CD4-positive, alpha-beta T cell treated with Interleukin-10 for 1 hour (primary cell): ENCODE data around the gene RPRD1B.
A peak's percentile ranks its signal among the peaks of the same experiment; 100 is the strongest.

Source experiments
- DNase-seq: peaks from one replicate; pipeline ENCODE4 v3.0.0-alpha.2; 2020

Gene RPRD1B

GRCh38 chr20:38043512-38044300, 10.2 kb downstream of the RPRD1B start:
- no peak for DNase-seq

- DNase-seq = no peak
Observed at GRCh38 chr20:38044685-38045084, 11.1 kb downstream of the RPRD1B start.

DNA sequence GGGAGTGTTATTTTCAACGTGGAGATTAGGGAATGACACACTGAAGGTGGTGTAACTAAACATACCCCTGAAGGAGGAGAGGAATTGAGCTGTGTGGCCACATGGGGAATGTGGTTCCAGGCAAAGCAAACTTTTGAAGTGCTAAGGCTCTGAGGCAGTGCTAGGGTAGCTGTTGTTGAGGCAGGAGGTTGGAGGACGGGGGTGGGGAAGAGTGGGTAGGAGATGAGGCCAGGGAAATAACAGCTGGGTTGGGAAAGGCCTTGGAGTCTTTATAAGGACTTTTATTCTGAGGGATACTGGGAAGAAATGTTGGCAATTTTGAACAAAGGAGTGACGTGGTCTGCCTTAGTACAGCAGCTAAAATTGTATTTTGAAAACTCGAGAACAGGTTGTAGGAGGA, 13.0 kb downstream of the RPRD1B start:
- no peak for DNase-seq

- no peak for DNase-seq
Observed at GRCh38 chr20:38049800-38050199, 16.3 kb downstream of the RPRD1B start.

DNA sequence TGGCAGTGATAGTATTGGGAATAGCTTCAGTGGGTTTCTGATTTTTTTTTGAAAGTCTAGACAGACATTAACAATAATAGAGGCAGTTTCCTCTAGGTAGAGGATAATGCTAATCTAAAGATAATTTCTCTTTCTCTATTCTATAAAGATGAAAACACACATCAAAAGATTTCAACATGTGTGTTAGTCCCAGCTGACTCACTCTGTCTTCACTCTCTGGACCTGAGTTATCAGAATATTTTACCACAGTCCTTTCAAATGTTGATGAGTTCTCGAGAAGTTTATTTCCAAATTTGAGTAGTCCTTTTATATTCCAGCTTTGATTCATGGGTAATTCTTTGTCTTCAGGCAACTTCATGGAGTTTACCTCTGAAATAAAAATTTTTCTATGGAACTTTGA, 17.1 kb downstream of the RPRD1B start:
- no peak for DNase-seq

GRCh38 chr20:38052870-38053269, 19.3 kb downstream of the RPRD1B start:
- no peak for DNase-seq

DNA sequence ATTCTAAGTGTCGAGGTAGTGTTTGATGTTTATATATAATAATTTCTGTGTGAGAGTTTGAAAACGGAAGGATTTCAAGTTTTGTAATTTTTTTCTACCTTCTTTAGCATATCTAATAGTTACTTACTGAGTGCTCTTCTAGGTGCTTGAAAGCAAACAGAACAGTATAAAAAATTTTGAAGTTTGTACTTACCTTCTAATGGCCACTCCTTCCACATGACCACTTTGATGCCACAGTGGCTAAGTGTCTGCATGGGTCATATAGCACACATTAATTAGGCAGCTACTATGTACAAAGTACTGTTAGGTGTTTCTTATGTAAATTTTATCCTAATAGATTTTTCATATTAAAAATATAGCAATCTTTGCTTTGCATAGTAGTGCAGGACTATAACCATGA, 21.1 kb downstream of the RPRD1B start:
- DNase-seq = no peak

- DNase-seq = no peak
Observed at GRCh38 chr20:38055294-38055693, 21.7 kb downstream of the RPRD1B start.

DNA sequence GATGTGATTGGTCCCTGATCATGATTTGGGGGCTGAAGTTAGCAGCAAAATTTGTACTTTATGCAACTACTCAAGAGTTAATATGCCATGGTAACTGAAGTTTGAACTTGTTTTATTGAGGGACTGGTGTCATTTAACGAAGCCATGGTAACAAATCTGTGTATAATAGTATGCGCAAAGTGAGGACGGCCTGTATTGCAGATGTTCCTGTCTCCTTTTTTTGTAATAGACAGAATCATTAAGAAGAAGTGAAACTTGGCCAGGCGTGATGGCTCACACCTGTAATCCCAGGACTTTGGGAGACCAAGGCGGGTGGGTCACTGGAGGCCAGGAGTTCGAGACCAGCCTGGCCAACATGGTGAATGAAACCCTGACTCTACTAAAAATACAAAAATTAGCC, 22.3 kb downstream of the RPRD1B start:
- DNase-seq = no peak

DNA sequence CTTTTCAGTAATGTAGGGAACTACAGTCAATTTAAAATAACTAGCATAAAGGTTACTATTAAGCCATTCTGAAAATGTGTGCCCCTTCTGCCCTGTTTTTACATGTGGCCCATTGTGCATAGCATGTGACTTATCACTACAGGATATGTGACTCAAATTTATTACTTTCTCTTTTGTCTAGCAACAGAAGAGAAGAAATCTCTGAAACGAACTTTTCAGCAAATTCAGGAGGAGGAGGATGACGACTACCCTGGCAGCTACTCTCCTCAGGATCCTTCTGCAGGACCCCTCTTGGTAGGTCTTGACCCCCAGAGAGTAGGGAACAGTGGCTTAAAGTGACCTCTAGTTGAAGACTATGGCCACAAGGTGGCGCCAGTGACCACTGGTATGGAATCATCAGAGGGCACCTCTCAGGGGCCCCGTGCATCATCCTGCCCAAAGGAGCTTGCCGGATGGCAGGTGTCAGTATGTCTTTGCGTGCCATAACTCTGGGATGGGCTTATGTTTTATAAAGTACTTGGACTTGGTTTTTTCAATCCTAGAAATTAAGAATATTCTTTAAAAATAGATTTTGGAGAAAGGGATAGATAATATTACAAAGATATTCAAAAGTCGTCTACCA, 23.9 kb downstream of the RPRD1B start:
- peak; percentile 78 for DNase-seq

DNA sequence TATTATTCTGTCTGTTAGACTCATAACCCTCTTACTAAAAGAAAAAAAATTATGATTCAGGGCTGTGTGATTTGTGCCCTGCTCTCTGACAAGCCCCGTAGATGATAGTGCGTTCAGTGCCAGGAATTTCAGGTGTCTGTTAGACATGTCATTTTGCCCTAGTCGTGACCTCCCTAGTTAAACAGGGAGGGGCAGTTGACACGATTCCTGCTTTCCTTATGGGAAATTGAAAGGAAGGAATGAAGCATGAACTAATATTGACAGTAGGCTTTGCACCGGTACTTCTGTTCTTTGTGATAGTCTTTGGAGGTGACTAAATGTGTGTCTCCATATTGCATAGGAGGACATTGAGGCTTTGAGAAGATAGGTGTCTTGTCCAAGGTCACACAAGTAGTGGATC, 26.3 kb downstream of the RPRD1B start:
- DNase-seq = no peak

DNA sequence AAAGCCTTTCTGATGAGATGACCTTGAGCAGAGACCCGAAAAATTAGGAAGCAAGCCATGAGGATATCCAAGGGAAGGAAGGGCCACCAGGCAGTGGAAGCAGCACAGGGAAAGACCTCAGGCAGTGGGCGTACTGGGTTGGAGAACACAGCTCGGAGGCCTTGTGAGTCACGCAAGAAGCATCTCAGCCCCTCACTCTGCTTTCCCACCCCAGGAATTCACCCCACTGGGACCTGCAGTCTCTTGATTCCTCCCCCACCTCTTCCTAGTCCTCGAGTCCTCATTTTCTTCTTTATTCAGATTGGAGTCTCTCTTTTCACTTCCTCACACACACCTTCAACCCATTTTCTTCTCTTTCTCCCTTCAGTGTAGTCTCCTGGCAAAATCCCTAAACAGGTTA, 27.0 kb downstream of the RPRD1B start:
- no peak for DNase-seq

- DNase-seq = no peak
Observed at GRCh38 chr20:38061109-38061508, 27.6 kb downstream of the RPRD1B start.

- no peak for DNase-seq
Observed at GRCh38 chr20:38062890-38063289, 29.3 kb downstream of the RPRD1B start.

GRCh38 chr20:38063911-38064530, 30.5 kb downstream of the RPRD1B start:
- DNase-seq = no peak

GRCh38 chr20:38065764-38066375, 32.3 kb downstream of the RPRD1B start:
- no peak for DNase-seq

DNA sequence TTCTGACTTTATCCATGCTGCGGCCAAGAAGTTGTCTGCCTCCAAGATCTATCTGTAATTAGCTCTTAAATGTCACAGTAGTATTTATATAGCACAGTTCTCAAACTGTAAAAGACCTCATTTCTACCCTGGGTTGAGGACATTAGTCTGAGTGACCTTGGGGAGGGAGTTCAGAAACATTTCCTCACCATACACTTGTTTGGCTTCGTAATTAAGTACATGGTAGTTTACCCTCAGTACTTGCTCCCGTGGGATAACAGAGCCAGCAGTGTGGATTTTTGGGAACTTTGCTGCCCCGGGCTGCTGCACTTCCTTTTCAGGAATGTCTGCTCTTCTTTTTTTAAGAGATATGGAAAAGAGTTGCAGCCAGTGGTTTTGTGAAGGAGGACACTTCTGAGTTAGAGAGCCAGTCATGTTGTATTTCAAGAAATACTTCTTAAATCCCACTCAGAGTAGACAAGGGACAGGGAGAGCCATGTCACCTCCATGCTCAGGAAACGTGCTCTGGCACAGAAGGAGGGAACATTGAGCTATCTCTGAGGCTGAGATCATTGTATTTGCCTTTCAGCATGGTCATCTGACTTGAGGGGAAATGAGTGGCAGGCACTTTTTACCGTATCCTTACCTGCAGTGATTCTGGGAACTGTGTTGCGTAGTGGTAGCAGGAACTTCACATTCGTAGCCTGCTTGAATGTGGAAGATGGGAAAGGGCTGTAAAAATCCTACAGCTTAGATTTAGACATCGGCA, 33.6 kb downstream of the RPRD1B start:
- DNase-seq = no peak

DNA sequence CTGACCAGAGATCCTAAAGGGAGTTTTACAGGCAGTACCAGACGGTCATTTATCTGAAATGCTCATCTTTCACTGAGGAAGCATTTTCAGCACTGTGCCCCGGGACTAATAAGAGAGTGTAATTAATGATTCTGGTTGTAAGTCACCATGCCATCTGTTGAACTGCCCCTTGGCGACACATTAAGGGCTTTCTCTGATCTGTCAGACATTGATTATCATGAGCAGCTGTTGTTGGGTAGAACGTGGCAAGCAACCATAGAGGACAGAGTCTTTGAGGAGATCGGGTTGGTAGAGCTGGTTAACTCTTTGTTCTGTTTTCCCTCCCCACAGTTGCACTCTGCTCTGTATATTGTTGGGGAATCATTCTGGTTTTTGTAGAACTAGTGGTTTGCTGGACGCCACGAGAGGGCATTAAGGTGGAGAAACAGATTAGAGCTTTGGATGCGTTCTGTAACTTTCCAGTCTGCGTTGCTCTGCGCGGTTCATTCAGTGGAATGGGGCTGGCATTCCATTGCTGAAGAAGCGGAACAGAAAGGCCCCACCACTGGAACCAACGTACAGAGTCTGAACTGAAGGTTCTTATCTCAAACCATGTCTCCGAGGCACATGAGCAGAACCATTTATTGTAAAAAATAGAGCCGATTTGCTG, 34.3 kb downstream of the RPRD1B start:
- no peak for DNase-seq

DNA sequence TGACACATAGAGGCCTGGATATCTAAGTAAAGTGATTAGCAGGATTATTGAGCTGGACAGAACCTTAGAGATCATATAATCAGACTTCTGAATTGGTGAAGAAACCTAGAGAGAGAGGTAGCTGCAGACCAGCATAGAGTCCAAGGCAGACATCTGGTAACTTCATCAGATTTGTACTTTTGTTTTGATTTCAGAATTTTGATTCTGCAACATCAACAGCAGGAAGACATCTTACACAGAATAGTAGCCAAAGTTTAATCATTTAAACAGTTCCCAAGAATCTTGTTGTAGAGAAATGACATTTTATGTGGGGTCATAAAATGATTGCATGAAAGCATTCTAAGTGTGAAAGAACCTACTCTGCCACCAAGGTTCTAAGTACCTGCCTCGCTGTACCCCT, 39.4 kb downstream of the RPRD1B start:
- DNase-seq = no peak

DNA sequence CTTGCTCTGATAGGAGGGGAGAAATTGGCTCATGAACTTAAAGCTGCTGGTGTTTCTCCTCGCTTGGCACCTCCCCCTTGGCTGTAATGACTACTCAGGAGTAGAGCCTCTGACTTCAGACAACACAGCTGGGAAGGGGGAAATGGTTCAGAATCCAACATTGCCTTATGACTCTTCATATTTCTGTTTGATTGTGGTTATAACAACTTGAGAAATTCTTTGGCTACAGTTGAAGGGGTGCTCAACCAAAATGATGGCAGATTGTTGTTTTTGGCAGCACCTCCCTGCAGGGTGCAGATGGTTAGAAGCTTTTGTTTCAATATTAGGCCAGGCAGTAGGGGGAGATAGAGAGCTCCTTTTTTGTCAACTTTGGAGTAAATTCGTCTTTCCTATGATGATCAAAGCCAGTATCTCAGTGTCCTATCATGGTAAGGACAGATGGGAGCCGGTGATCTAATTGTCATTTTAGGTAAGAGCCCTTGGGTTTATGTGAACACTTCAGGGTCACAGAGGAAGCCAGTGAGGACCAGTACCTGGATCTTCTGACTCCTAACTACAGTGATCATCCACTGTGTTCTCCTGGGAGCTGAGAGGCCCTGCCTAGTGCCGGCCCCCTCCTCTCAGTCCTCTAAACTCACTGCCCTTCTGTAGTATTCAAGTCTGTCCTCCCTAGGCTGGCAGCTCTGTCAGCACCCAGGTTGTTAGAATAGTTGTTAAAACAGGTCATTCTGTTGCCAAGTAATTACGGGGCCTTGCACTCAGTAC, 39.9 kb downstream of the RPRD1B start:
- DNase-seq = peak; percentile 57

- DNase-seq = no peak
Observed at GRCh38 chr20:38075161-38075998, 41.8 kb downstream of the RPRD1B start.
